GM18861 (cell line): ENCODE data around the gene CDKN2AIP.

Source experiments
- ATAC-seq: cut with Tn5 transposase; IDR thresholded peaks from one replicate; pipeline ENCODE4 v1.9.1; 2021; ENCODE audit not compliant: unreplicated experiment

Gene CDKN2AIP

GRCh38 chr4:183444214-183445096 is at the start of gene CDKN2AIP:
CDKN2AIP (plus strand) TSS chr4:183444636; CDS start chr4:183444798, 162 bp downstream.
- ATAC-seq, result peak; percentile 71

GRCh38 chr4:183395395-183395794 is 49.0 kb upstream of the CDKN2AIP start:
- ATAC-seq, result no peak

GRCh38 chr4:183396227-183396637 is 48.2 kb upstream of the CDKN2AIP start:
- no peak for ATAC-seq

GRCh38 chr4:183397741-183398297 is 46.6 kb upstream of the CDKN2AIP start:
- no peak for ATAC-seq

GRCh38 chr4:183398298-183399125 is 45.9 kb upstream of the CDKN2AIP start:
- ATAC-seq, result peak; percentile 82

- ATAC-seq, result no peak
These were observed 45.3 kb upstream of the CDKN2AIP start for GRCh38 chr4:183399126-183399522.

GRCh38 chr4:183399616-183400015 is 44.8 kb upstream of the CDKN2AIP start:
- ATAC-seq, result no peak

GRCh38 chr4:183400035-183400434 is 44.4 kb upstream of the CDKN2AIP start:
- ATAC-seq, result no peak

- no peak for ATAC-seq
These were observed 43.0 kb upstream of the CDKN2AIP start for GRCh38 chr4:183401473-183401872.

GRCh38 chr4:183402771-183403170 is 41.7 kb upstream of the CDKN2AIP start:
- ATAC-seq, result no peak

GRCh38 chr4:183403486-183403885 is 41.0 kb upstream of the CDKN2AIP start:
- no peak for ATAC-seq

- ATAC-seq, result no peak
These were observed 40.5 kb upstream of the CDKN2AIP start for GRCh38 chr4:183403961-183404360.

GRCh38 chr4:183405303-183405702 is 39.1 kb upstream of the CDKN2AIP start:
- no peak for ATAC-seq

GRCh38 chr4:183407128-183407585 is 37.3 kb upstream of the CDKN2AIP start:
- ATAC-seq, result peak; percentile 80

- no peak for ATAC-seq
These were observed 36.6 kb upstream of the CDKN2AIP start for GRCh38 chr4:183407635-183408464.

GRCh38 chr4:183408796-183409195 is 35.6 kb upstream of the CDKN2AIP start:
- ATAC-seq, result no peak

GRCh38 chr4:183409483-183409882 is 35.0 kb upstream of the CDKN2AIP start:
- no peak for ATAC-seq

GRCh38 chr4:183409934-183410333 is 34.5 kb upstream of the CDKN2AIP start:
- no peak for ATAC-seq

- peak; percentile 71 for ATAC-seq
These were observed 33.1 kb upstream of the CDKN2AIP start for GRCh38 chr4:183411291-183411861.

GRCh38 chr4:183412821-183413220 is 31.6 kb upstream of the CDKN2AIP start:
- no peak for ATAC-seq
